Activated CD4-positive, alpha-beta T cell treated with anti-CD3 and anti-CD28 coated beads, Interleukin-2, amount 10 ng/mL, durations not matched to agents 7 days and 5 days (primary cell): ENCODE measurements around the gene RTN4IP1. TPM values are rescaled to one million over a fixed set of nuclear protein-coding genes. Genes with fewer than 3 reads are reported as not detected.
"Not testable (repeated sequence)": the region's sequence is repeated elsewhere in the genome, so short reads cannot be mapped to it uniquely, and the experiment has no call there.

Experiments used
- CTCF ChIA-PET: fragments of 350-600 bp; sonication (Branson Sonifier 250); formaldehyde crosslinking; loops from one replicate; lab custom pipeline; 2021; ENCODE audit warnings: antibody characterized with exemption; lab: Charles Lee
- POLR2A ChIA-PET: fragments of 350-600 bp; sonication (Branson Sonifier 250); formaldehyde crosslinking; loops from one replicate; lab custom pipeline; 2021; ENCODE audit warnings: antibody characterized with exemption; lab: Charles Lee
- DNase-seq: peaks from one replicate; pipeline ENCODE4 v3.0.0-alpha.2; 2020
- H3K27ac Mint-ChIP-seq: one replicate; pipeline ENCODE4 v1.8.0; 2021; ENCODE audit warnings: mild to moderate bottlenecking, moderate library complexity, mixed read lengths
- H3K27me3 Mint-ChIP-seq: one replicate; pipeline ENCODE4 v1.8.0; 2021; ENCODE audit warnings: mixed read lengths
- H3K36me3 Mint-ChIP-seq: one replicate; pipeline ENCODE4 v1.8.0; 2021; ENCODE audit warnings: low read depth, mixed read lengths
- H3K4me1 Mint-ChIP-seq: one replicate; pipeline ENCODE4 v1.8.0; 2021; ENCODE audit warnings: mixed read lengths
- H3K4me3 Mint-ChIP-seq: one replicate; pipeline ENCODE4 v1.8.0; 2021; ENCODE audit warnings: mild to moderate bottlenecking, moderate library complexity, mixed read lengths
- H3K9me3 Mint-ChIP-seq: one replicate; pipeline ENCODE4 v1.8.0; 2021; ENCODE audit warnings: mixed read lengths
- total RNA-seq, 2 experiments: library from RNA; stranded (reverse); gene quantifications; one replicate each; pipeline ENCODE4 v1.2.3, GENCODE V29; 2021

RTN4IP1 gene
- total RNA-seq, 2 experiments from 2014 or later, result 5.4 to 6.3 TPM

- Mint-ChIP-seq H3K4me3 (no peak overlapping the region), H3K27ac (no peak overlapping the region), H3K36me3 (peaks cover 5% of the 10 kb centered on the region), H3K9me3 (no peaks in the 10 kb centered on the region), H3K27me3 (no peaks in the 10 kb centered on the region), H3K4me1 (no peaks in the 10 kb centered on the region)
- ChIA-PET CTCF (interaction anchor here (0.7 kb wide), 1 partner anchor 9 kb away, joined by 3 read pairs; no protein-coding TSS in a partner anchor), POLR2A (no interaction called here)
- no peak for DNase-seq
Observed at GRCh38 chr6:106600329-106600728, 29.0 kb downstream of the RTN4IP1 start.

DNA sequence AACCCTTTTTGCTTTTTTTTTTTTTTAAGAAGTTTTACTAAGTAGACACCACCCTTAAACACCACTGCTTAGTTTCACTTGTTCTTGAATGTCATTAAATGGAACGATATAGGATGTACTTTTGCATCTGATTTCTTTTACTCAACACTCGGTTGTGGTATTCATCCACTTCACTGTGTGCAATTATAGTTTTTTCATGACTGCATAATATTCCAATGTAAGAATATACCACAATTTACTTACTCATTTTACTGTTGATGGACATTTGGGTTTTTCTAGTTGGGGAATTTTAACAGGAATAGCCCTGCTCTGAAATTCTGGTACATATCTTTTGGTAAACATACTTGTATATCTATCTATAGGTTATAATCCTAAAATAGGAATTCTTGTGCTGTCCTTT, 29.9 kb downstream of the RTN4IP1 start:
- H3K27me3 Mint-ChIP-seq, result no peaks in the 10 kb centered on the region
- no peaks in the 10 kb centered on the region for H3K4me1 Mint-ChIP-seq
- DNase-seq, result no peak
- H3K36me3 Mint-ChIP-seq, result peaks cover 5% of the 10 kb centered on the region
- H3K4me3 Mint-ChIP-seq, result no peak overlapping the region
- ChIA-PET CTCF (interaction anchor here (0.7 kb wide), 1 partner anchor 9 kb away, joined by 3 read pairs; no protein-coding TSS in a partner anchor), POLR2A (no interaction called here)
- no peaks in the 10 kb centered on the region for H3K9me3 Mint-ChIP-seq
- H3K27ac Mint-ChIP-seq, result no peak overlapping the region

DNA sequence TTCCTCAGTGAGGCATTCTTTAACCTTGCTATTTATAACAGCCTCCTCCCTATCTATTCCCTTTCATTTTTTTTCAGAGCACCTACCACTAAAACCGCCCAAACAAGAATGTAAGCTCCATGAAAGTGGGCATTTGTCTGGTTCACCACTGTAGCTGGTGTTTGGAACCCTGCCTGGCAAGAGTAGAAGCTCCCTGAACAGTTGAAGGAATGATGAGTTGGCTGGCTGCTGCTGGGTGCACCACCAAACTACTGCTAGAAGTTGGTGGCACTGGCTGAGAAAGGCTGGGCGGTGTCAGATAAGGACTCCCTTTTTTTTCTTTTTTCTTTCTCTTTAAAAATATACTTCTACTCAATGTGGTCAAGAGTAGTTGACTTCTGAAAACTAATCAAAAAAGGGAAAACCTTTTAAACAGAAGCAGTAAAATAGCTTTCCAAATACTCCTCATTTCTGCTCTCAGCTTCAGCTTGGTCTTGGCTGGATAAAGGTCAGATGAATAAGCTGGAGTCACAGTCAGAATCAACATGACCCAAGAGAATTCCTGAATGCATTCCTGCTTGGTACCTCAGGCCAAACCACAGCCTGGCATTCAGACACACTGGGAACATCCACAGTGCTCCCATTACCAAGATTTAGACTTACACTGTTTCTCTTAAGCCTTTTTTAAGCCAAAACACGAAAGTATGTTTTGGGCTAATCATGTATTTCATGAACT, 38.0 kb downstream of the RTN4IP1 start:
- POLR2A ChIA-PET, result no interaction called here
- CTCF ChIA-PET, result interaction anchor here (0.5 kb wide), 1 partner anchor 9 kb away, joined by 3 read pairs; no protein-coding TSS in a partner anchor
- DNase-seq, result no peak
- H3K27ac Mint-ChIP-seq, result no peak overlapping the region
- no peaks in the 10 kb centered on the region for H3K4me1 Mint-ChIP-seq
- no peaks in the 10 kb centered on the region for H3K9me3 Mint-ChIP-seq
- H3K36me3 Mint-ChIP-seq, result peaks cover 13% of the 10 kb centered on the region
- H3K4me3 Mint-ChIP-seq, result no peak overlapping the region
- no peaks in the 10 kb centered on the region for H3K27me3 Mint-ChIP-seq

GRCh38 chr6:106588937-106589336, 40.4 kb downstream of the RTN4IP1 start:
- H3K9me3 Mint-ChIP-seq, H3K4me1 Mint-ChIP-seq, DNase-seq, H3K27me3 Mint-ChIP-seq, CTCF ChIA-PET, POLR2A ChIA-PET, H3K4me3 Mint-ChIP-seq, H3K27ac Mint-ChIP-seq: not testable (repeated sequence)
- peaks cover 13% of the 10 kb centered on the region for H3K36me3 Mint-ChIP-seq

DNA sequence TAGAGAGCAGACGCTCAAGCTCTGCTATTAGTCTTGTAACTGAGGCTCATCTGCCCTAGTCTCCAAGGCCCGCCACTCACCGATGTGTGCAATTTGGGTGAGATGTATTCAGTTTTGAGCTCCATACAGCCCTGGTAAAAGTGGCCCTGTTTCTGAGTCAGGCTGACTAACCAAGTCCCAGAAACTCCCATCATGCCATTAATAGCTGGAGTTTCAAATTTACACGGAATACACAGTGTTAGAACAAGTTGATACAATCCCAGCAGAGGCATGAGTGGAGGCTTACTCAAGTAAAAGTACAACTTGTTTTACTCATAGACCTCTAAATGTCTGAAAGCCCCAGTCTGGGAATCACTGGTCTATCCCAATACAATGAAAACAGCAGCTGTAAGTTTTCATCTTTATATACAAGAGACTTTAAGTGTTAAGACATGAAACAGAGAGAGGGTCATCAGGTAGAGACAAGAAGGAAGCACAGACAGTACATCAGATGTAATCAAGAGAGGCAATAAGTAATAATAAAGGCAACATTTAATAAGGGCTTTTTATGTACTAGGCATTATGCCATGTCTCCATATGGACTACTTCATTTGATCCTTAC, 42.4 kb downstream of the RTN4IP1 start:
- ChIA-PET CTCF (interaction anchor here (0.7 to 1.0 kb wide), 2 partner anchors 23 to 226 kb away, joined by 3 read pairs; no protein-coding TSS in a partner anchor), POLR2A (no interaction called here)
- Mint-ChIP-seq H3K4me3 (no peak overlapping the region), H3K9me3 (no peaks in the 10 kb centered on the region), H3K4me1 (no peaks in the 10 kb centered on the region), H3K27me3 (no peaks in the 10 kb centered on the region), H3K36me3 (peaks cover 17% of the 10 kb centered on the region), H3K27ac (no peak overlapping the region)
- no peak for DNase-seq

GRCh38 chr6:106581468-106581867, 47.8 kb downstream of the RTN4IP1 start:
- H3K9me3 Mint-ChIP-seq, result no peaks in the 10 kb centered on the region
- CTCF ChIA-PET, result interaction anchor here (0.5 kb wide), 1 partner anchor 506 kb away, joined by 3 read pairs; no protein-coding TSS in a partner anchor
- POLR2A ChIA-PET, result interaction anchor here (0.7 kb wide), 1 partner anchor 42 kb away, joined by 5 read pairs; no protein-coding TSS in a partner anchor

GRCh38 chr6:106579281-106579680, 50.0 kb downstream of the RTN4IP1 start:
- no peaks in the 10 kb centered on the region for H3K9me3 Mint-ChIP-seq
- DNase-seq, result no peak
- no peak overlapping the region for H3K4me3 Mint-ChIP-seq
- no peaks in the 10 kb centered on the region for H3K27me3 Mint-ChIP-seq
- H3K27ac Mint-ChIP-seq, result no peak overlapping the region
- CTCF ChIA-PET, result interaction anchor here (0.7 kb wide), 1 partner anchor 10 kb away, joined by 3 read pairs; no protein-coding TSS in a partner anchor
- POLR2A ChIA-PET, result no interaction called here
- peaks cover 17% of the 10 kb centered on the region for H3K4me1 Mint-ChIP-seq
- H3K36me3 Mint-ChIP-seq, result peaks cover 8% of the 10 kb centered on the region

More at GRCh38 chr6:106581468-106581867, 47.8 kb downstream of the RTN4IP1 start:
- DNase-seq, result no peak
- no peak overlapping the region for H3K4me3 Mint-ChIP-seq
- H3K4me1 Mint-ChIP-seq, result peaks cover 7% of the 10 kb centered on the region
- H3K27ac Mint-ChIP-seq, result no peak overlapping the region
- peaks cover 8% of the 10 kb centered on the region for H3K36me3 Mint-ChIP-seq
- no peaks in the 10 kb centered on the region for H3K27me3 Mint-ChIP-seq

DNA sequence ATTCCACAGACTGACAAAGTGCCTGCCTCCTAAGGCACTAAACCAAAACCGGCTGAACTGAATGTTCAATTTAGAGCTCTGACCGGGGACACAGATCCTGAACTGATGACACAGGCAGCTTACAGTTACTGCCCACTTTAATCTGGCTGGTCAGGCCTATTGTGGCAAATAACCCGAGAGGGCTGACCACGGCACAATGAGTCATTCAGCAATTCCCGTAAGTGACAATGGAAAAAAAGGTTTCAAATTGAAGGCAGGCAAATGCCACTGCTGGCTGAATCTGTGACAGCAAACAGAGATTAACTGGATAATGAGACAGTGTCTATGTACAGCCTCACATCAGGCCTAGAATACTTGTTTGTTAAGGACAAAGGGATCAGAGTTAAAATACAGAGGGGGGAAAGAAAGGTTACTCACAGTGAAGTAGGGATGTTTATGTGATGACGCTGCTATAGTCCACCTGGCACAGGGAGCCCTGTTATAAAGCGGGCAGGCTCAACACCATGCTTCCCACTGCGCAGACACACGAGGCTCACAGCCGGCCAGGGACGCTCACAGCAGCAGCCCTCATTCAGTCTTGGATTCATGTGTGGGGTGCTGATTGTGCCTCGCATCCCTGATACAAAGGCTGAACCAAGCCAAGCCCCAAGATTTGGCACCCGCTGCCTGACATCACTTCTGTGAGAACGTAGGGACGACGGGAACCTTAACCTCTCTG, 54.4 kb downstream of the RTN4IP1 start:
- Mint-ChIP-seq H3K27ac (no peak overlapping the region), H3K9me3 (no peaks in the 10 kb centered on the region), H3K36me3 (peaks cover 7% of the 10 kb centered on the region), H3K27me3 (no peaks in the 10 kb centered on the region), H3K4me1 (peaks cover 17% of the 10 kb centered on the region), H3K4me3 (no peak overlapping the region)
- no peak for DNase-seq
- ChIA-PET CTCF (interaction anchor here (1.6 kb wide), 1 partner anchor 8 kb away, joined by 5 read pairs; no protein-coding TSS in a partner anchor), POLR2A (interaction anchor here (0.7 kb wide), 1 partner anchor 39 kb away, joined by 3 read pairs; no protein-coding TSS in a partner anchor)

DNA sequence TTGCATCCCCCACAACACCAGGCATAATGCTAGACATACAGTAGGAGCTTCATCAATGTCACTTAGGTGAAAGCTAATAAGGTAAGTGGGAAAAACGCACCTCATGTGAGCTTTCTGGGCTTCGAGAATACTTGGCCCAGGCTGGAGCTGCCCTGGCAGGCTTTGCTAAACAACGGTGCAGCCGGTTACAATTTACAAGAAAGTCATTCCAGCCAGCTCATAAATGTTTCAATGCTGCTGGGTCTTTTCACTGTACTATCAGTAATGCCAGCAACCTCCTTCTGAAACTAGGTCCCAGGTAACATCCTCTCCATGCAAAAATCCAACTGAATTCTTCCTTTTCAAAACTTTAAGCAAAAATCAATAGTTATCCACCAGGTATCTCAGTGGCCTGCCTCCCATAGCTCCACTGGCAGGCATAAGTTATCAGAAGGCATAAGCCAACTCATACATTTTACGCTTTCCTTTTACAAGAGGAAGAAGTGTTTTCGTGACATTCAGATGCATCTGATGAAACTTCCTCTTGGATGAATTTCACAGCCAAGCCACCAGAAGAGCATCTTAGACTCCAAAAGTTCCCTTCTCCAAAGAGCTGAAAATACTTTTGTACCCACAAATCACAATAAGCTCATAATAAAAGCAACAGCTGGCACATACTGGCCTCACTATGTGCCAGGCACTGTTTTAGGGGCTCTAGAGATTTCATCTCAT, 56.3 kb downstream of the RTN4IP1 start:
- Mint-ChIP-seq H3K4me3 (no peak overlapping the region), H3K27me3 (no peaks in the 10 kb centered on the region), H3K27ac (no peak overlapping the region), H3K9me3 (no peaks in the 10 kb centered on the region), H3K36me3 (peaks cover 15% of the 10 kb centered on the region), H3K4me1 (peaks cover 13% of the 10 kb centered on the region)
- no peak for DNase-seq
- ChIA-PET CTCF (interaction anchor here (0.9 to 1.1 kb wide), 4 partner anchors 10 to 407 kb away, joined by 3 to 4 read pairs (median 4); no protein-coding TSS in a partner anchor), POLR2A (no interaction called here)

DNA sequence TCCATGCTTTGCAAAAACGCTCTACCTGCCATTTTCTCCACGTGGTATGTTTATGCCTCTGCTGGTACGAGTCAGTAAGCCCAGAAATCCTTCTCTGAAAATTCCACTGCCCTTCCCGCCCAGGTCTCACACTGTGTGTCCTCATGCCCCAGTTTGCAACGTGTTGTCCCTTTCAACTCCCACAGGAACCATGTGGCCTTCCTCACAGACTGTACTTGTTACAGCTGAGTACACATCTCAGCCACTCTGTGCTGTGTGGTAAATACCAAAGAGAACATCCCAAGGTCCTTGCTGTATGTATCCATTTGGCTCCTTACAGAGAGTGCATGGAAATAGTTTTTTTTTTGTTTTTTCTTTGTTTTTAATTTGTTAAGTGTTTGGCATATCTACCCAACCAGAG, 56.9 kb downstream of the RTN4IP1 start:
- no peaks in the 10 kb centered on the region for H3K27me3 Mint-ChIP-seq
- POLR2A ChIA-PET, result no interaction called here
- no peak for DNase-seq
- H3K4me3 Mint-ChIP-seq, result no peak overlapping the region
- CTCF ChIA-PET, result interaction anchor here (0.9 kb wide), 2 partner anchors 9 to 127 kb away, joined by 3 to 4 read pairs; no protein-coding TSS in a partner anchor
- peaks cover 11% of the 10 kb centered on the region for H3K4me1 Mint-ChIP-seq
- H3K27ac Mint-ChIP-seq, result no peak overlapping the region
- no peaks in the 10 kb centered on the region for H3K9me3 Mint-ChIP-seq
- peaks cover 17% of the 10 kb centered on the region for H3K36me3 Mint-ChIP-seq

DNA sequence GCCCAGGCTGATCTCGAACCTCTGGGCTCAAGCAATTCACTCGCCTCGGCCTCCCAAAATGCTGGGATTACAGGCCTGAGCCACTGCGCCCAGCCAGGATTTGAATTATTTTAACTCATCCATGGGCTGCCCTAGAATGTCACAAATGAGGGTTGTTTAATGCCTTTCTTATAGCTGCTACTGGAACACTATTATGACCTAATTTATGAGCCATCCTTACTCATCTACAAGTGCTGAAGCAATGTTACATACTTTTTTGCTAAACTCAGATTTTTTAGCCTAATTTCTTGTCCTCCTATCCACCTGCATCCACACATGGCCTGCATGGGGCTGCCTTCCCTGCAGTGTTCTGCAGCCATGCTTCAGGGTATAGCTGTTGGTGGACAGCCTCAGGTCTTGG, 59.9 kb downstream of the RTN4IP1 start:
- Mint-ChIP-seq H3K4me1 (peaks cover 8% of the 10 kb centered on the region), H3K4me3 (no peak overlapping the region), H3K9me3 (no peaks in the 10 kb centered on the region), H3K27ac (no peak overlapping the region), H3K27me3 (no peaks in the 10 kb centered on the region), H3K36me3 (peaks cover 29% of the 10 kb centered on the region)
- CTCF ChIA-PET, result interaction anchor here (0.6 to 1.3 kb wide), 4 partner anchors 10 to 234 kb away, joined by 3 to 5 read pairs (median 3); no protein-coding TSS in a partner anchor
- no peak for DNase-seq
- POLR2A ChIA-PET, result no interaction called here

- H3K36me3 Mint-ChIP-seq, result peaks cover 35% of the 10 kb centered on the region
- CTCF ChIA-PET, result interaction anchor here (1.0 kb wide), 1 partner anchor 120 kb away, joined by 3 read pairs; no protein-coding TSS in a partner anchor
- no peak overlapping the region for H3K4me3 Mint-ChIP-seq
- H3K27me3 Mint-ChIP-seq, result no peaks in the 10 kb centered on the region
- peaks cover 8% of the 10 kb centered on the region for H3K4me1 Mint-ChIP-seq
- DNase-seq, result no peak
- no peaks in the 10 kb centered on the region for H3K9me3 Mint-ChIP-seq
- no peak overlapping the region for H3K27ac Mint-ChIP-seq
- POLR2A ChIA-PET, result no interaction called here
Observed at GRCh38 chr6:106568530-106568929, 60.8 kb downstream of the RTN4IP1 start.
